OCI-LY7 (cell line): Measurements from ENCODE around the gene EPB41L4B. TPM values are rescaled to one million over a fixed set of nuclear protein-coding genes. Genes with fewer than 3 reads are reported as not detected.

Experiments used
- BruUV-seq: library from RNA; stranded (reverse); fragments of 400-500 nt; replicated peaks from 2 replicates; lab custom pipeline; 2021; lab: Mats Ljungman, UMichigan
- CTCF ChIA-PET: fragments of 300-600 bp; sonication (Branson Sonifier 250); formaldehyde crosslinking; loops from one replicate; lab custom pipeline; 2022; ENCODE audit warnings: antibody characterized with exemption; ENCODE audit not compliant: unreplicated experiment; lab: Charles Lee
- POLR2A ChIA-PET: fragments of 300-600 bp; sonication (Branson Sonifier 250); formaldehyde crosslinking; loops from one replicate; lab custom pipeline; 2022; ENCODE audit warnings: antibody characterized with exemption; lab: Charles Lee
- DNase-seq: peaks from one replicate; pipeline ENCODE4 v3.0.0-alpha.2; 2015; ENCODE audit warnings: low spot score
- H2AFZ ChIP-seq: fragments of 200-600 bp; sonication (generic), shearing (Covaris generic); 2 replicates; pipeline ENCODE4 v1.6.1; 2014; ENCODE audit warnings: mild to moderate bottlenecking, antibody characterized with exemption, low read length, moderate library complexity
- H3K27ac ChIP-seq: fragments of 200-600 bp; sonication (generic); 2 replicates; pipeline ENCODE4 v1.5.1; 2014; ENCODE audit warnings: mixed run types, low read depth, mild to moderate bottlenecking, moderate library complexity, low read length, inconsistent platforms; ENCODE audit not compliant: poor library complexity, severe bottlenecking
- H3K36me3 ChIP-seq: fragments of 200-600 bp; sonication (generic); 2 replicates; pipeline ENCODE4 v1.6.1; 2014; ENCODE audit warnings: mild to moderate bottlenecking, antibody characterized with exemption, low read length, moderate library complexity, mixed read lengths; ENCODE audit not compliant: insufficient read depth
- H3K4me1 ChIP-seq: fragments of 200-600 bp; sonication (generic); 2 replicates; pipeline ENCODE4 v1.5.1; 2014; ENCODE audit warnings: mild to moderate bottlenecking, low read length; ENCODE audit not compliant: insufficient read depth, poor library complexity, severe bottlenecking
- H3K4me2 ChIP-seq: fragments of 200-600 bp; sonication (generic); 2 replicates; pipeline ENCODE4 v1.6.1; 2014; ENCODE audit warnings: mild to moderate bottlenecking, low read length
- H3K4me3 ChIP-seq: fragments of 200-600 bp; sonication (generic); 2 replicates; pipeline ENCODE4 v1.5.1; 2014; ENCODE audit warnings: mild to moderate bottlenecking, low read depth, low read length; ENCODE audit not compliant: poor library complexity, severe bottlenecking
- H3K79me2 ChIP-seq: fragments of 200-600 bp; sonication (generic); 2 replicates; pipeline ENCODE4 v1.6.1; 2016; ENCODE audit warnings: low read depth, mild to moderate bottlenecking, low read length, moderate library complexity, mixed read lengths; ENCODE audit not compliant: insufficient read depth
- H3K9me2 ChIP-seq: fragments of 200-600 bp; sonication (generic); 2 replicates; pipeline ENCODE4 v1.6.1; 2016; ENCODE audit warnings: mild to moderate bottlenecking, low read length, mixed read lengths; ENCODE audit not compliant: insufficient read depth
- H3K9me3 ChIP-seq: fragments of 200-600 bp; sonication (generic); 2 replicates; pipeline ENCODE4 v1.6.1; 2014; ENCODE audit warnings: mild to moderate bottlenecking, mixed run types, low read length, mixed read lengths
- H4K20me1 ChIP-seq: fragments of 200-600 bp; sonication (generic); 2 replicates; pipeline ENCODE4 v1.6.1; 2014; ENCODE audit warnings: mild to moderate bottlenecking, antibody characterized with exemption, low read length, moderate library complexity, mixed read lengths; ENCODE audit not compliant: insufficient read depth
- CTCF ChIP-seq: fragments of 200-600 bp; sonication (generic); conservative IDR thresholded peaks from 2 replicates; pipeline ENCODE4 v1.5.1; 2014; ENCODE audit warnings: mild to moderate bottlenecking, antibody characterized with exemption, low read length, moderate library complexity, mixed read lengths
- EZH2phosphoT487 ChIP-seq: fragments of 200-600 bp; sonication (generic); IDR thresholded peaks from 2 replicates; pipeline ENCODE4 v1.6.1; 2018; ENCODE audit warnings: low read depth, borderline replicate concordance, mild to moderate bottlenecking, mixed run types, antibody characterized with exemption, low read length, moderate library complexity, mixed read lengths
- intact Hi-C: fragments of 100-400 bp; cut with micrococcal nuclease; formaldehyde crosslinking; loops from one replicate; pipeline ENCODE4 v1.10.0; 2022; ENCODE audit not compliant: unreplicated experiment
- total RNA-seq, 2 experiments: library from RNA; depleted of rRNA in 1 of 2; stranded (reverse); fragments of >200 nt in 1 of 2; shearing (Covaris generic) in 1 of 2; gene quantifications; 2 replicates each; pipeline ENCODE4 v1.2.3, GENCODE V29; 2014 to 2022

EPB41L4B gene
- total RNA-seq, 2 experiments from 2014 or later = 0.29 TPM; not detected in 1

- no peak overlapping the region for H2AFZ ChIP-seq
- H3K36me3 ChIP-seq = no peaks in the 10 kb centered on the region
- BruUV-seq = no TSS peak
- no peak overlapping the region for H3K4me2 ChIP-seq
- no peaks in the 10 kb centered on the region for H3K9me2 ChIP-seq
- ChIA-PET CTCF (no interaction called here), POLR2A (no interaction called here)
- H3K27ac ChIP-seq = no peak overlapping the region
- H4K20me1 ChIP-seq = no peaks in the 10 kb centered on the region
- H3K4me3 ChIP-seq = no peak overlapping the region
- TF ChIP-seq CTCF = no peak
- TF ChIP-seq EZH2phosphoT487 = no peak
- H3K4me1 ChIP-seq = no peaks in the 10 kb centered on the region
- no peaks in the 10 kb centered on the region for H3K79me2 ChIP-seq
- no peak for DNase-seq
- intact Hi-C loops = no loop called here
- no peaks in the 10 kb centered on the region for H3K9me3 ChIP-seq
Measured at GRCh38 chr9:109186857-109187520, 133.9 kb downstream of the EPB41L4B start.

GRCh38 chr9:109182940-109183798 is 137.7 kb downstream of the EPB41L4B start:
- DNase-seq = peak; percentile 13
- Histone ChIP-seq H3K27ac (no peak overlapping the region), H4K20me1 (no peaks in the 10 kb centered on the region), H3K4me1 (no peaks in the 10 kb centered on the region), H2AFZ (no peak overlapping the region), H3K9me2 (no peaks in the 10 kb centered on the region), H3K36me3 (no peaks in the 10 kb centered on the region), H3K4me3 (no peak overlapping the region), H3K9me3 (no peaks in the 10 kb centered on the region), H3K79me2 (no peaks in the 10 kb centered on the region), H3K4me2 (no peak overlapping the region)
- ChIA-PET POLR2A (no interaction called here), CTCF (no interaction called here)
- TF ChIP-seq CTCF (peak; percentile 55), EZH2phosphoT487 (no peak)
- intact Hi-C loops = no loop called here
- no TSS peak for BruUV-seq

GRCh38 chr9:109182550-109182939 is 138.3 kb downstream of the EPB41L4B start:
- intact Hi-C loops = no loop called here
- Histone ChIP-seq H3K4me1 (no peaks in the 10 kb centered on the region), H3K79me2 (no peaks in the 10 kb centered on the region), H3K36me3 (no peaks in the 10 kb centered on the region), H3K4me3 (no peak overlapping the region), H3K27ac (no peak overlapping the region), H3K9me3 (no peaks in the 10 kb centered on the region), H2AFZ (no peak overlapping the region), H3K4me2 (no peak overlapping the region), H3K9me2 (no peaks in the 10 kb centered on the region), H4K20me1 (no peaks in the 10 kb centered on the region)
- ChIA-PET CTCF (no interaction called here), POLR2A (no interaction called here)
- DNase-seq = no peak
- TF ChIP-seq EZH2phosphoT487 (no peak), CTCF (no peak)
- no TSS peak for BruUV-seq
